Esophagus squamous epithelium (tissue), 4 donors: ENCODE data around the gene CAPZA2.

Source experiments
- CTCF ChIP-seq, 6 experiments: fragments of 450-650 bp in 4 of 6; fragments of 200-600 bp in 2 of 6; sonication (generic) in 2 of 6; IDR thresholded peaks; one replicate each; pipeline ENCODE4 v1.5.1; 2016 to 2019; ENCODE audit warnings: antibody characterized with exemption in 6 of 6, mild to moderate bottlenecking in 4 of 6, moderate library complexity in 4 of 6
- POLR2A ChIP-seq, 4 donors: fragments of 450-650 bp; IDR thresholded peaks; one replicate each; pipeline ENCODE4 v1.6.1; 2017; ENCODE audit warnings: antibody characterized with exemption in 4 of 4, mild to moderate bottlenecking in 4 of 4, moderate library complexity in 3 of 4

GRCh38 chr7:116956477-116956804, 94.1 kb downstream of the CAPZA2 start:
- TF ChIP-seq CTCF (IDR thresholded peaks at IDR 0.05) (no peak), POLR2A (IDR thresholded peaks at IDR 0.05) (no peak)
